A549 (cell line): Measurements from ENCODE around the gene PRKRA.

Experiments
- BCL3 ChIP-seq: fragments of >200 bp; sonication (Bioruptor Twin); formaldehyde crosslinking; IDR thresholded peaks from 3 replicates; pipeline ENCODE4 v1.6.1; 2016
- CEBPB ChIP-seq, 2 experiments: fragments of >200 bp in 1 of 2; sonication (Bioruptor Twin) in 1 of 2; formaldehyde crosslinking in 1 of 2; IDR thresholded peaks; 2 replicates each; pipeline ENCODE4 v1.6.1; 2012 to 2016
- CTCF ChIP-seq: fragments of >200 bp; sonication (Bioruptor Twin); formaldehyde crosslinking; IDR thresholded peaks from 3 replicates; pipeline ENCODE4 v1.5.1; 2016
- EP300 ChIP-seq, 2 experiments: fragments of >200 bp; sonication (Bioruptor Twin); formaldehyde crosslinking; IDR thresholded peaks; 2 replicates in 1 of 2; 3 replicates in 1 of 2; pipeline ENCODE4 v1.6.1; 2016 to 2017
- HDAC2 ChIP-seq: fragments of 200-600 bp; sonication (generic); IDR thresholded peaks from 2 replicates; pipeline ENCODE4 v1.6.1; 2016
- JUN ChIP-seq, 2 experiments: fragments of >200 bp; sonication (Bioruptor Twin); formaldehyde crosslinking; IDR thresholded peaks; 2 replicates in 1 of 2; 3 replicates in 1 of 2; pipeline ENCODE4 v1.6.1; 2016 to 2017
- KDM1A ChIP-seq: fragments of 200-600 bp; sonication (generic); IDR thresholded peaks from 2 replicates; pipeline ENCODE4 v1.6.1; 2016; ENCODE audit warnings: low read depth, mild to moderate bottlenecking
- MAX ChIP-seq: IDR thresholded peaks from 2 replicates; pipeline ENCODE4 v1.6.1; 2012
- POLR2A ChIP-seq: IDR thresholded peaks from 2 replicates; pipeline ENCODE4 v1.6.1; 2012; ENCODE audit warnings: mild to moderate bottlenecking, low read length

- no peak for TF ChIP-seq POLR2A
- no peak for TF ChIP-seq HDAC2
- TF ChIP-seq CTCF, result no peak
- TF ChIP-seq MAX, result no peak
- no peak for TF ChIP-seq CEBPB (IDR thresholded peaks at IDR 0.05)
- no peak for TF ChIP-seq EP300 (IDR thresholded peaks at IDR 0.05)
- no peak for TF ChIP-seq JUN (IDR thresholded peaks at IDR 0.05)
- no peak for TF ChIP-seq KDM1A
- TF ChIP-seq BCL3, result no peak
Observed at GRCh38 chr2:178441426-178441825, 9.5 kb downstream of the PRKRA start.
